GM18951 (cell line): ENCODE measurements around the gene ZNF438.

Experiments used
- POLR2A ChIP-seq: IDR thresholded peaks from 4 replicates; pipeline ENCODE4 v1.6.1; 2011; ENCODE audit warnings: mild to moderate bottlenecking; ENCODE audit not compliant: insufficient read length, insufficient read depth; ENCODE audit errors: extremely low read depth
- in situ Hi-C: fragments of 300-500 bp; cut with MboI; formaldehyde crosslinking; loops from one replicate; pipeline ENCODE4 v1.12.0; 2022; ENCODE audit warnings: low sequenced_read_pairs, mixed read lengths, inconsistent platforms; ENCODE audit not compliant: unreplicated experiment

Gene ZNF438, protein sequence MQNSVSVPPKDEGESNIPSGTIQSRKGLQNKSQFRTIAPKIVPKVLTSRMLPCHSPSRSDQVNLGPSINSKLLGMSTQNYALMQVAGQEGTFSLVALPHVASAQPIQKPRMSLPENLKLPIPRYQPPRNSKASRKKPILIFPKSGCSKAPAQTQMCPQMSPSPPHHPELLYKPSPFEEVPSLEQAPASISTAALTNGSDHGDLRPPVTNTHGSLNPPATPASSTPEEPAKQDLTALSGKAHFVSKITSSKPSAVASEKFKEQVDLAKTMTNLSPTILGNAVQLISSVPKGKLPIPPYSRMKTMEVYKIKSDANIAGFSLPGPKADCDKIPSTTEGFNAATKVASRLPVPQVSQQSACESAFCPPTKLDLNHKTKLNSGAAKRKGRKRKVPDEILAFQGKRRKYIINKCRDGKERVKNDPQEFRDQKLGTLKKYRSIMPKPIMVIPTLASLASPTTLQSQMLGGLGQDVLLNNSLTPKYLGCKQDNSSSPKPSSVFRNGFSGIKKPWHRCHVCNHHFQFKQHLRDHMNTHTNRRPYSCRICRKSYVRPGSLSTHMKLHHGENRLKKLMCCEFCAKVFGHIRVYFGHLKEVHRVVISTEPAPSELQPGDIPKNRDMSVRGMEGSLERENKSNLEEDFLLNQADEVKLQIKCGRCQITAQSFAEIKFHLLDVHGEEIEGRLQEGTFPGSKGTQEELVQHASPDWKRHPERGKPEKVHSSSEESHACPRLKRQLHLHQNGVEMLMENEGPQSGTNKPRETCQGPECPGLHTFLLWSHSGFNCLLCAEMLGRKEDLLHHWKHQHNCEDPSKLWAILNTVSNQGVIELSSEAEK

DNA sequence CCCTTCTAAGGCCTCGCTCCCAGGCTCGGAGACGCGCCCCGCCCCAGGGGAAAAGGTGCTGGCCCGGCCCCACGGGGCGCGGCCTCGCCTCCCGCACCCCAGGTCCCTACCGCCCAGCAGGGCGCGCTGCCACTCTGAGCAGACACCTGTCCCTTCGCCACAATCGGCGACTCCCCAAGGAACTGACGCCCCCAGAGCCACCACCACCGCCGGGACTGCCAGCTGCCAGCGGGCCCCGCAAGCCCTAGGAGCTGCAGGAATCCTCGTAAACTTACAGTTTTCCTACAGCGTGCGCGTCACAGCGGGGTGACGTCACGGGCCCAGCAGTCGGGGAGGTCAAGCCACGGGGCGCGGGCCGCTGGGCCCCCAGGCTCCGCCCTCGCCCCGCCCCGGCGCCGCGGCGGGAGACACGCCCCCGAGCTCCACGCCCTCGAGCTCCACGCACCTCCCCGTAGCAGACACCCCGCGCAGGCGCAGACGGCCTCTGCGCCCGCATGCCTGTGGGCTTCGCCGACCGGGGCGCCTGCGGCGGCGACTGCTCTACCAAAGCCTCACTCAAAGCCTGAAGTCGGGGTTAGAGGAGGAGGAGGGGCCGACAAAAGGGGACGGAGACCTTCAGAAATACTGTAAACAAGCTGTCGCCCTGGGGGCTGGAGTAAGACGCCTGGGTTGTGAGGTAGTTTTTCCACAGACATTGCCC lies at the start of gene ZNF438:
TSS of gene ZNF438 (minus strand) at position 308 of the 700 bp plus-strand sequence. CDS start 154,831 bp downstream, outside the sequence.
- peak; percentile 66 for TF ChIP-seq POLR2A
- in situ Hi-C loops, result no loop called here

GRCh38 chr10:31076610-31076988 lies 44.9 kb upstream of the ZNF438 start:
- in situ Hi-C loops, result no loop called here
- no peak for TF ChIP-seq POLR2A

- no peak for TF ChIP-seq POLR2A
- in situ Hi-C loops, result no loop called here
Observed at GRCh38 chr10:31075881-31076609, 44.4 kb upstream of the ZNF438 start.

GRCh38 chr10:31075434-31075833 lies 43.8 kb upstream of the ZNF438 start:
- no peak for TF ChIP-seq POLR2A
- in situ Hi-C loops, result no loop called here

GRCh38 chr10:31074722-31075086 lies 43.0 kb upstream of the ZNF438 start:
- no peak for TF ChIP-seq POLR2A
- in situ Hi-C loops, result no loop called here

GRCh38 chr10:31073996-31074721 lies 42.5 kb upstream of the ZNF438 start:
- in situ Hi-C loops, result no loop called here
- no peak for TF ChIP-seq POLR2A

- in situ Hi-C loops, result no loop called here
- no peak for TF ChIP-seq POLR2A
Observed at GRCh38 chr10:31073211-31073610, 41.5 kb upstream of the ZNF438 start.

DNA sequence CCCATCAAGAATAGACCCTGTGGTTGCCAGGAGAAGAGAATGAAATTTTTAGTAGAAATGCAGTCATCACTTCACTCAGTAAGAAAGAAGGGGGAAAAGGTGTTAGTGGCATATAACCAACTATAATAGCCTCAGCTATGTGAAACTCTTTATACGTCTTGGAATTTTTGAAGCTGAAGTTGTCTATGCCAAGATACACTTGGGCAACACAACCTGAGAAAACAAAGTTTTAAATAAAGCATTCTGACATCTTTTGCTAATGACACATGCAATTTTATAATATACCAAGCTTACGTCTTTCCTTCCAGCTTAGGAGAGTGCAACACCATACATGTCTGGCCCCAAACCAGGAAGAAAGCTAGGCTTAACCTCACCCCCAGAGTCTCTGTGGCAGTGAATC lies 40.8 kb upstream of the ZNF438 start:
- in situ Hi-C loops, result no loop called here

DNA sequence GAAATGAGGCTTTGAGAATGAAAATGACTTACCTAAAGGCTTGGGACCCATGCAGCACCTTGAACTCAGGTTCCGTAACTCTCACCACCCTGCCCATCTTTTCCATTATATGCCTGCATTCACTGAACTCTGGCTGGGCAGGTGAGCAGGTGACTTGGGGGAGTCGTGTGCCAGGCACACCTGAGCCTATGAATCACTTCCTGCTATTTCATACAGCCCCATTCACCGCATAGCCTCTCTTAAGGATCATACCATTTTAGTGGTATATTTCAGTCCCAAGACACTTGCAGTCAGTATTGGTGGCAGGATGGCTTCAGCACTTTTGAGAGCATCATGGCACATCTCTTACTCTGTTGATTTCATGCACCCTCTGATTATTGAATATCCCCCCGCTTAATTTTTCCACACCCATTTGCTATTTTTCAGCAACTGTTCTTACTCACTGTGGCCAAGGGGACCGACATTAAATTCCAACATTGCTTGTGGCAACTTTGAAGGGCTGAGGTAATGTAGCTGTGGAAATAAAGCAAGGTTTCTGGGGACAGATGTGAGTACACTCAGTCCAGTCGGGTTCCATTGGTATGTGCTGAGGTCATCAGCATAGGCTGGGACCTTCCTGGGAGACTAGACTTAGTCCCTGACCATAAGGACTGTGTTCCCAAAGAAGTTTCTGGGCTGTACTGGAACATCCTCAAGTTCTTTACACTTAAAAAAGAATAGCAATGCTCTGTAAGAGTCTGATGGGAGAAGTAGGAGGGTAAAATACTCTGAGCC lies 39.8 kb upstream of the ZNF438 start:
- in situ Hi-C loops, result no loop called here
- TF ChIP-seq POLR2A, result no peak

More for the DNA sequence above, 40.8 kb upstream of the ZNF438 start:
- TF ChIP-seq POLR2A, result no peak

GRCh38 chr10:31070691-31071090 lies 39.0 kb upstream of the ZNF438 start:
- TF ChIP-seq POLR2A, result no peak
- in situ Hi-C loops, result no loop called here

- TF ChIP-seq POLR2A, result no peak
Observed at GRCh38 chr10:31070025-31070424, 38.4 kb upstream of the ZNF438 start.

More at GRCh38 chr10:31070025-31070424, 38.4 kb upstream of the ZNF438 start:
- in situ Hi-C loops, result no loop called here
